HG02678 (cell line): ENCODE measurements around the gene KCNIP4.

Source experiments
- ATAC-seq: cut with Tn5 transposase; IDR thresholded peaks from one replicate; pipeline ENCODE4 v1.9.1; 2021; ENCODE audit warnings: mild to moderate bottlenecking, moderate library complexity; ENCODE audit not compliant: unreplicated experiment

The KCNIP4 gene

DNA sequence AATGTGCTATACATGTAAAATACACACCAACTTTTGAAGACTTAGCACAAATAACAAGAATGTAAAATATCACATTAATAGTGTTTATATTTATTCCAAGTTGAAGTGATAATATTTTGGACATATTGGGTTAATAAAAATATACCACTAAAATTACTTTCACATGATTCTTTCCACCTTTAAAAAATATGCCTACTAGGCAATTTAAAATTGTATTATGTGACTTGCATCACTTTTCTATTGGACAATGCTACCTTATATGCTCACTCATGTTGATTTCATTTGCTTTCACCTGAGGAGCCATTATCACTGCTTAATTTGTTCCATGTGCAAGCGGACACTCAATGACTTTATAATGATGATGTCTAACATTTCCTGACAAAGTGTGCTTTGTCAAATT, 1251.8 kb downstream of the KCNIP4 start:
- ATAC-seq = no peak

DNA sequence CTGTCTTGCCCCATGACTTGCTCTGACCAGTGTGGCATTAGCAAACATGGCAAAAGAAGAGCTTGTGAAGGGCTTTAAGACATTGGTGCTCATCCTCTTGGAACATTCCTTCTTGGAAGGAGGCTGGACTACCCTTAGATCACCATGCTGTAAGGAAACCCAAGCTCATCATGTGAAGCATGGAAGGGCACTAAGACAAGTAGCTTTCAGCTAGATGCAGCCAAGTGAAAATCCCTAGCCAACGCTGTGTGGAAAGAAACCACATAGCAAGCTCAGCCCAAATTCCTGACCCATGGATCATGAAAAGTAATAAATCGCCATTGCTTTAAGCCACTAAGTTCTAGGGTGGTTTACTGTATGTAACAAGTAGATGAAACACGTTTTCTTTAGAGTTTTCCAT, 1260.7 kb downstream of the KCNIP4 start:
- no peak for ATAC-seq

DNA sequence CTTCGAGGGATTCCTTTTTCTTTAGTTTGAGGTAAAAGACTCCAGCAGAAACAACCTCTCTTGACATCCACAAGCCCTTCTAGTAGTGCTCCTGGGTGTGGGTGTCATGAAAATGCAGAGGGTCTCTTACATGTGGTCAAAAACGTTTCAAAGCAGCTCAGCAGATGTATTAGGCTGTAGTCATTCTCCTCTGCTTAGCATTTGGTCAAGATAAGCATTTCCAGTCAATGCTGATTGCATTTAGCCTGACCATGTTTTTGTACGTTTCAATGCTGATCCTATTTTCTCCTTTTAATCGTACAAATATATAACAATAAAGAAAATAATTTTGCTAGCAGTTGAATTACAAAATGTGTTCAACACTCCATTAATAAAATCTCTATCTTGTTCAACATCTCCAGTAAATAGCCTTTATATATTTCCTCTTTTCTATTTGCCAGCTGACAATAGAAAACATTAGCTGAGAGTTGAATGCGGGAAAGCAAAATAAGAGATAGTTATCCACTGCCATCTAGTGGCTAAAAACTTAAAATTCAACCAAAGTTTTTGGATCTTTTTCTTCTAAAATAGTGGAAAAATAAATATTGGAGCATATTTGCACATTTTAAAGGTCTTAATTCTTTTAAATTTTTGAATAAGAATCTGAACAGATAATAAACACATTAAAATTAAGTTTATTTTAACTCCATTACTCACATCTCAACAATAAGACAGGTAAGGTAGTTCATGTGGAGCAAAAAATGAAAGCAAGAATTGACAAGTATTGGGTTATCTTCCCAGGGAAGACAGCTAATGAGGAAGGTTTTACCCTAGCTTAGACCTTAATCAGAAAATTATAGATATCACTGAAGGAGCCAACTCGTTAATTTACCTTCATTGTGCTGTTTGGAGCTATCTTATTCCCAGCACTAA, 1263.5 kb downstream of the KCNIP4 start:
- ATAC-seq = no peak

DNA sequence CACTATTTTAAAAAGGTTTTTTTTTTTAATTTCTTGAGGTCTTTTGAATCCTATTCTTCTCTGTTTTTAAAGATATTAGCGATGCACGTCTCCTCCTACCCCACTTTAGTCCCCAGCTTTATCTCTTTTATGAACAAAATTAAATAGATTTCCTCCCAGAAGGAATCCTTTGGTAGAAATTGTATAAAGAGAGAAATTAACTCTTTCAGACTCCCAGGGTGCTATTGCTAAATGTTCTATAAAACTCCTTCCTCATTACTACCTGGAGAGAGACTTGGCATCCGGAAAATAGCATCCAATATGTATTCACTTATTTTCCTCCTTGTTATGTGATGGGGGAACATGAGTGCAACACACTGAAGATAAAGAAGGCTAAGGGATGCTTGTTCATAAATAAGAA, 1264.8 kb downstream of the KCNIP4 start:
- ATAC-seq = no peak

DNA sequence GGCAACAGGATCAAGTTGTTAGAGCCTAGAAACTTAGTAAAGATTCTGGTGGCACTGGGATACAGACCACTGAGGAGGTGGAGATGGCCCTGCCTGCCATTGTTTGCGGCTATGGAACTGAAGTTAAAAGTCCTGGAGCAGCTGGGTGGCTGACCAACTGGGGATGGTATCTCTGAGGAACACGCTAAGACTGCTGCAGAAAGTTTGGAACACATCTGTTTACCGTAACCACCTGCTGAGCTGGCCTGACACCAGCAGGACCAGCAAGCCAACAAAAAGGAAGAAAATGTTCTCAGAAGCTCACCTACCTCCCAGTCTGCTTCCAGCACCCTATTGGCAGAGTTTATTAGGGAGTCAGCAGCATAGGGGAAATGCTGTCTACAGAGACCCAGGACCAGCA, 1265.7 kb downstream of the KCNIP4 start:
- ATAC-seq = no peak

DNA sequence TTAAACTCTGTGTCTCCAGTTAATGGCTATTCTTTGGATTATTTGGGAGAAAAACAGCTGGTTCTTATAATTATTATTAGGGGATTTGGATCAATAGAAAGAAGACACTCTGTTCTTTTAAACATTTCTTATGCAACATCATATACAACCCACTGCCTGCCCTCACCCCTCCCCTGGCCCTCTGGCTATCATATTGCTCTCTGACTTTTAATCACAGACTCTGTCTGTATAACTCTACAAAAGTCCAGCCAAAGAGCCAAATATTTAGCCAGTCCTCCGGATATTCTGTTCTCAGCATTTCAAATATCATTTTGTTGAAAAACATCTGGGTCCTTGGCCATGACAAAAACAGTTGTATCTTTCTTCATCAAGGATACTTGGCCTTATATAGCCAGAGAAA, 1267.3 kb downstream of the KCNIP4 start:
- no peak for ATAC-seq

DNA sequence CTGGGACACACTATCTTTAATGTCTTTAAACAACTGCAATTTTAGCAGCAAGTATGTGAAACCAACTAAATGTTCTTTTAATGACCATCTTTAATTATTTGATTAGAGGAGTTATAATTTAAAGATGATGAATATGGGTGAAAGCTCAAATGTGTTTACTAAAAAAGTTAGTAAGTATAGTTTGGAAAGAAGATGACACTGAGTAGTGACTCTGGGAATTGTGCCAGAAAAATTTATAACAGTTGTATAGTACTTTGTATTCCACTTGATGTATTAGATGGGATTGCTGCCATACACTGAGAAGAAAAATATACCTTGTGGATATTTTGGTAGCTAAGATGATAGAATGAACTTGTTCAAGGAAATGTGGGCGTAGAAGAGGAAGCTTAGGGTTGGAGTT, 1267.8 kb downstream of the KCNIP4 start:
- no peak for ATAC-seq

DNA sequence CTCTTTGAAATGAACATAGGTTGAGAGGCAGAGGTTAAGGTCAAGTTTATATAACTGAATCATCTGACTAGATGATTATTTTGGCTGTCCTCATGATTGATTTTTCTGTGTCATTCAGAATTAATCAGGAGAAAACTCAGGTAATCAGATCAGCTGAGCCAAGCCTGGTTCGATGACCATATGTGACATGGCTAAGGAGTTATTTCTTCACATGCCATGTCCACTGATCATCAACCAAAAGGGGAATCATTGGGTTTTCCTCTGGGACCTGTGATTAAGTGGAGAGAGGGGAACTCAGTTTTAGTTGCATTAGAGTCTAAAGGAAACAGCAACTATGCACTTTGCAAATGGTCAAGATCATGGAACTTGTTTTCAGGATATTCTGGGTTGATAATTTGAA, 1268.6 kb downstream of the KCNIP4 start:
- ATAC-seq = no peak
